HG03571 (cell line): ENCODE results near the gene PALM2AKAP2.

ENCODE experiments used
- ATAC-seq: cut with Tn5 transposase; IDR thresholded peaks from one replicate; pipeline ENCODE4 v1.9.1; 2021; ENCODE audit not compliant: unreplicated experiment

The PALM2AKAP2 gene

GRCh38 chr9:109779711-109780452 lies at the start of gene PALM2AKAP2:
PALM2AKAP2 (plus strand) TSS chr9:109780198; CDS start chr9:109780489, 291 bp downstream.
- ATAC-seq, result no peak

- no peak for ATAC-seq
Observed at GRCh38 chr9:109730228-109730627, 49.8 kb upstream of the PALM2AKAP2 start.

GRCh38 chr9:109733690-109734089 lies 46.3 kb upstream of the PALM2AKAP2 start:
- ATAC-seq, result no peak

- ATAC-seq, result no peak
Observed at GRCh38 chr9:109734814-109735213, 45.2 kb upstream of the PALM2AKAP2 start.

GRCh38 chr9:109735801-109736200 lies 44.2 kb upstream of the PALM2AKAP2 start:
- ATAC-seq, result no peak

- no peak for ATAC-seq
Observed at GRCh38 chr9:109737295-109737694, 42.7 kb upstream of the PALM2AKAP2 start.

GRCh38 chr9:109739760-109740159 lies 40.2 kb upstream of the PALM2AKAP2 start:
- no peak for ATAC-seq

GRCh38 chr9:109742776-109743348 lies 37.1 kb upstream of the PALM2AKAP2 start:
- no peak for ATAC-seq

- ATAC-seq, result no peak
Observed at GRCh38 chr9:109743696-109744095, 36.3 kb upstream of the PALM2AKAP2 start.

GRCh38 chr9:109745335-109746283 lies 34.4 kb upstream of the PALM2AKAP2 start:
- no peak for ATAC-seq

GRCh38 chr9:109751253-109751652 lies 28.7 kb upstream of the PALM2AKAP2 start:
- ATAC-seq, result no peak

- ATAC-seq, result no peak
Observed at GRCh38 chr9:109753308-109753707, 26.7 kb upstream of the PALM2AKAP2 start.

GRCh38 chr9:109755040-109755439 lies 25.0 kb upstream of the PALM2AKAP2 start:
- ATAC-seq, result no peak

- no peak for ATAC-seq
Observed at GRCh38 chr9:109759589-109759988, 20.4 kb upstream of the PALM2AKAP2 start.

- ATAC-seq, result no peak
Observed at GRCh38 chr9:109765278-109765677, 14.7 kb upstream of the PALM2AKAP2 start.

- no peak for ATAC-seq
Observed at GRCh38 chr9:109765830-109766229, 14.2 kb upstream of the PALM2AKAP2 start.

GRCh38 chr9:109766351-109766750 lies 13.6 kb upstream of the PALM2AKAP2 start:
- ATAC-seq, result no peak

GRCh38 chr9:109767404-109767803 lies 12.6 kb upstream of the PALM2AKAP2 start:
- no peak for ATAC-seq

- ATAC-seq, result no peak
Observed at GRCh38 chr9:109767814-109768213, 12.2 kb upstream of the PALM2AKAP2 start.

- no peak for ATAC-seq
Observed at GRCh38 chr9:109769250-109769649, 10.7 kb upstream of the PALM2AKAP2 start.

GRCh38 chr9:109770101-109770500 lies 9.9 kb upstream of the PALM2AKAP2 start:
- ATAC-seq, result no peak

GRCh38 chr9:109771087-109771486 lies 8.9 kb upstream of the PALM2AKAP2 start:
- ATAC-seq, result no peak
